HG03095 (cell line): ENCODE measurements around the gene SULT1A1.

ENCODE experiments used
- ATAC-seq: cut with Tn5 transposase; IDR thresholded peaks from one replicate; pipeline ENCODE4 v1.9.1; 2021; ENCODE audit warnings: moderate library complexity; ENCODE audit not compliant: unreplicated experiment

Gene SULT1A1

DNA sequence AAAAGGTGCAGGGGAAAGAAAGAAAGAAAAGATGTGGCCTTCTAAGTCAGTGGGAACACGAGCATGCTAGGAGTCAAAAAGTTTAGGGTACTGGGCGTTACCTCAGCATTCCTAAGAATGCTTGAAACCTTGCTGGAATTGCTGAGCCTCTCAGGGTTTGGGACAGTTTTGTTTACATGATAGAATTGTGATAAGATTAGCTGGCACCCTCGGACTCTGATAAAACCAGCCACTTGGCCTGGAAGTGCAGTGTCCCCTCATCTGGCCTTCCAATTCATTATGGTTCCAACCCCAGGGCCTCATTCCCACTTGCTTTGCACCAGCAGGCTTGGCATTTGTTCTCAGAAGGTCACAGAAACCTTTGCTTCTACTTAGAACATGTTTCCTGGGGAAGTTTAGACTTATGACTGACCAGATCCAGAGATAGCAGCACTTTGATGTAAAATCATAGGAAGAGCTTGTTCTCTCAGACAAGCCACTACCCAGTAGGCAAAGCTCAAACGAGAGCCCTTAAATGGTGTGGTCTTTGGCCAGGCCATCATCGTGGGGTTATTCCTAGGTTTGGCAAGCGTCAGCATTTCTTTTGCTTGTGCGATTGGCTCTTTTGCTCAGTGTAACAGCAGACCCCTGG lies 48.2 kb downstream of the SULT1A1 start:
- ATAC-seq, result no peak

DNA sequence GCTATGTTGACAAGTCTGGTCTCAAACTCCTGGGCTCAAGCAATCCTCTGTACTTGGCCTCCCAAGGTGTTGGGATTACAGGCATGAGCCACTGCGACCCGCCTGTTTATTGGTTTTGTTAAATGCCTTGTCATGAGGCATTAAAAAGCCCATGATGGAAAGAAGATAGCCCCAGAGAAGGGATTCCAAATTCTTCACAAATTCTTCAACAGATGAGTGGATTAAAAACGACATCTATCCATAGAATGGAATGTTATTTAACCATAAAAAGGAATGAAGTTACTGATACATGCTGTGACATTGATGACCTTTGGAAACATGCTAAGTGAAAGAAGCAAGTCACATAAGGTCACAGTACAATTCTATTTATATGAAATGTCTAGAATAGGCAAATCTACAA lies 51.4 kb downstream of the SULT1A1 start:
- no peak for ATAC-seq

DNA sequence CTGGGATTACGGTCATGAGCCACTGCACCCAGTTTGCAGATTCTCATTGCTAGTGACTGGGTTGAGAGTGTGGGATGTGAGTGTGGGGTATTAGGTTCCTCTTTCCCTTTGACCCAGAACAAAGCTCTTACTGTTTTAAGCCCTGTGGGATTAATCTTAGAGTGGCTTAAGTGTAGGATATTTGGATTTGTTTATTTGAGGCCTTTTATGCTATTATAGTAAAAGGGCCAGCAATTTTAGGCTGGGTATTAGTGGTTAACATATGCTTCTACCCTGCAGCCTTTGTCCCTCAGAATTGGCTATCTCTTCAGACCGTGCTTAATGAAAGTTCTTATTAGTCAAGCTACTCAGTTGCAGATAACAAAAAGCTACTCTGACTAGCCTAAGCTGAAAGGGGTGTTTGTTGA lies 52.9 kb downstream of the SULT1A1 start:
- no peak for ATAC-seq

DNA sequence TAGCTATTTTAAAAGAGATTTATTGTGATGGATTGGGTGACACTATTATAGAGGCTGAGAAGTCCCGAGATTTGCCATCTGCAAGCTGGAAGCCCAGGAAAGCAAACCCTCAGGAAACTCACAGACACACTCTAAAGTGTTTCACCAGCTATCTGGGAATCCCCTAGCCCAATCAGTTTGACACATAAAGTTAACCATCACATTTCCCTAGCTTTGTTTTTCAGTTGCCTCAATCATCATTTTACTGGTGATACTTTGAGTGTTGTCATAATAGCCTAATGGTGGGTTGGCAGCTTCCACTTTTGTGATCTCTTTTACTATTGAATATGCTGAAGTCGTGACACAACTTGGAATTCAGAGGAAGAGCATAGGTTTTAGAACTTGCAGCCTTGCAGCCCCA lies 54.3 kb downstream of the SULT1A1 start:
- no peak for ATAC-seq
